Activated naive CD8-positive, alpha-beta T cell treated with anti-CD3 and anti-CD28 coated beads, Interleukin-2, amount 10 ng/mL, durations not matched to agents 7 days and 5 days (primary cell): Measurements from ENCODE around the gene SLC38A7. TPM values are rescaled to one million over a fixed set of nuclear protein-coding genes. Genes with fewer than 3 reads are reported as not detected.
A peak's percentile ranks its signal among the peaks of the same experiment; 100 is the strongest.
"Not testable (repeated sequence)": the region's sequence is repeated elsewhere in the genome, so short reads cannot be mapped to it uniquely, and the experiment has no call there.

Experiments used
- ATAC-seq: fragments of 150-1000 bp; cut with Tn5 transposase; one replicate; pipeline ENCODE4 v1.10.0; 2021; ENCODE audit warnings: low read depth, moderate library complexity
- POLR2A ChIA-PET: fragments of 350-600 bp; sonication (Branson Sonifier 250); formaldehyde crosslinking; loops from one replicate; lab custom pipeline; 2021; ENCODE audit warnings: antibody characterized with exemption; lab: Charles Lee
- DNase-seq: peaks from one replicate; pipeline ENCODE4 v3.0.0; 2021
- H3K27ac Mint-ChIP-seq: one replicate; pipeline ENCODE4 v1.8.0; 2022; ENCODE audit warnings: mild to moderate bottlenecking, mixed read lengths
- H3K27me3 Mint-ChIP-seq: one replicate; pipeline ENCODE4 v1.8.0; 2022; ENCODE audit warnings: mild to moderate bottlenecking, moderate library complexity, mixed read lengths
- H3K36me3 Mint-ChIP-seq: one replicate; pipeline ENCODE4 v1.8.0; 2021; ENCODE audit warnings: mild to moderate bottlenecking, mixed read lengths
- H3K4me1 Mint-ChIP-seq: one replicate; pipeline ENCODE4 v1.8.0; 2021; ENCODE audit warnings: mixed read lengths
- H3K4me3 Mint-ChIP-seq: one replicate; pipeline ENCODE4 v1.8.0; 2022; ENCODE audit warnings: mild to moderate bottlenecking, moderate library complexity, mixed read lengths
- H3K9me3 Mint-ChIP-seq: one replicate; pipeline ENCODE4 v1.8.0; 2021; ENCODE audit warnings: mixed read lengths
- total RNA-seq, 2 experiments: library from RNA; stranded (reverse); gene quantifications; one replicate each; pipeline ENCODE4 v1.2.3, GENCODE V29; 2021

The SLC38A7 gene
- total RNA-seq, 2 experiments from 2014 or later: 10.8 to 11.8 TPM

GRCh38 chr16:58638148-58639036, 46.2 kb downstream of the SLC38A7 start:
- POLR2A ChIA-PET: no interaction called here
- Mint-ChIP-seq H3K4me1 (no peaks in the 10 kb centered on the region), H3K9me3 (no peaks in the 10 kb centered on the region), H3K4me3 (no peak overlapping the region), H3K27ac (no peak overlapping the region), H3K36me3 (no peaks in the 10 kb centered on the region), H3K27me3 (peaks cover 10% of the 10 kb centered on the region)
- no peak for ATAC-seq
- DNase-seq: no peak

- H3K36me3 Mint-ChIP-seq, POLR2A ChIA-PET, H3K9me3 Mint-ChIP-seq, ATAC-seq, H3K4me1 Mint-ChIP-seq, DNase-seq, H3K4me3 Mint-ChIP-seq, H3K27ac Mint-ChIP-seq: not testable (repeated sequence)
- peaks cover 10% of the 10 kb centered on the region for H3K27me3 Mint-ChIP-seq
Measured at GRCh38 chr16:58637021-58637420, 47.5 kb downstream of the SLC38A7 start.

GRCh38 chr16:58636466-58636865, 48.1 kb downstream of the SLC38A7 start:
- Mint-ChIP-seq H3K27me3 (peaks cover 10% of the 10 kb centered on the region), H3K9me3 (no peaks in the 10 kb centered on the region), H3K4me3 (no peak overlapping the region), H3K4me1 (peaks cover 2% of the 10 kb centered on the region), H3K36me3 (no peaks in the 10 kb centered on the region), H3K27ac (no peak overlapping the region)
- POLR2A ChIA-PET: no interaction called here
- no peak for ATAC-seq
- DNase-seq: no peak

GRCh38 chr16:58635502-58635901, 49.1 kb downstream of the SLC38A7 start:
- no peak for DNase-seq
- Mint-ChIP-seq H3K4me1 (peaks cover 6% of the 10 kb centered on the region), H3K36me3 (no peaks in the 10 kb centered on the region), H3K4me3 (no peak overlapping the region), H3K9me3 (no peaks in the 10 kb centered on the region), H3K27ac (no peak overlapping the region), H3K27me3 (peaks cover 10% of the 10 kb centered on the region)
- ATAC-seq: no peak
- POLR2A ChIA-PET: no interaction called here

- peaks cover 10% of the 10 kb centered on the region for H3K4me1 Mint-ChIP-seq
- POLR2A ChIA-PET: no interaction called here
- peaks cover 4% of the 10 kb centered on the region for H3K36me3 Mint-ChIP-seq
- H3K27ac Mint-ChIP-seq: no peak overlapping the region
- peaks cover 5% of the 10 kb centered on the region for H3K27me3 Mint-ChIP-seq
- no peak overlapping the region for H3K4me3 Mint-ChIP-seq
- DNase-seq (no peak), ATAC-seq (no peak)
- no peaks in the 10 kb centered on the region for H3K9me3 Mint-ChIP-seq
Measured at GRCh38 chr16:58634265-58634802, 50.2 kb downstream of the SLC38A7 start.

- no peaks in the 10 kb centered on the region for H3K27me3 Mint-ChIP-seq
- DNase-seq (peak; percentile 94), ATAC-seq (peak; percentile 91)
- H3K36me3 Mint-ChIP-seq: peaks cover 6% of the 10 kb centered on the region
- no peaks in the 10 kb centered on the region for H3K9me3 Mint-ChIP-seq
- H3K4me3 Mint-ChIP-seq: peak within 1 kb of the TSS; percentile 94
- POLR2A ChIA-PET: interaction anchor here (1.0 to 2.0 kb wide), 4 partner anchors 9 to 237 kb away, joined by 4 to 8 read pairs (median 6); partner anchors contain the start of gene GINS3
- peaks cover 19% of the 10 kb centered on the region for H3K4me1 Mint-ChIP-seq
- H3K27ac Mint-ChIP-seq: peak within 1 kb of the TSS; percentile 100
Measured at GRCh38 chr16:58629733-58630640, 54.6 kb downstream of the SLC38A7 start, which contains the start of gene CNOT1. Gene CNOT1 (minus strand): TSS chr16:58629826. CDS start chr16:58599337, 30,489 bp downstream.

- POLR2A ChIA-PET: interaction anchor here (0.5 to 2.0 kb wide), 12 partner anchors 9 to 1167 kb away, joined by 3 to 8 read pairs (median 4); partner anchors contain the start of genes CFAP20, GINS3, POLR2C and SLC38A7
Measured at GRCh38 chr16:58628845-58629732, 55.5 kb downstream of the SLC38A7 start.

GRCh38 chr16:58624209-58624608, 60.4 kb downstream of the SLC38A7 start:
- ATAC-seq (no peak), DNase-seq (no peak)
- Mint-ChIP-seq H3K4me3 (no peak overlapping the region), H3K27ac (no peak overlapping the region), H3K9me3 (no peaks in the 10 kb centered on the region), H3K27me3 (no peaks in the 10 kb centered on the region), H3K4me1 (peaks cover 16% of the 10 kb centered on the region), H3K36me3 (peaks cover 15% of the 10 kb centered on the region)
- POLR2A ChIA-PET: no interaction called here

More at GRCh38 chr16:58628845-58629732, 55.5 kb downstream of the SLC38A7 start:
- Mint-ChIP-seq H3K27me3 (no peaks in the 10 kb centered on the region), H3K9me3 (no peaks in the 10 kb centered on the region), H3K36me3 (peaks cover 8% of the 10 kb centered on the region), H3K27ac (peak overlapping the region; percentile 100), H3K4me3 (peak overlapping the region; percentile 94), H3K4me1 (peaks cover 19% of the 10 kb centered on the region)
- DNase-seq (peak; percentile 72), ATAC-seq (peak; percentile 1)

DNA sequence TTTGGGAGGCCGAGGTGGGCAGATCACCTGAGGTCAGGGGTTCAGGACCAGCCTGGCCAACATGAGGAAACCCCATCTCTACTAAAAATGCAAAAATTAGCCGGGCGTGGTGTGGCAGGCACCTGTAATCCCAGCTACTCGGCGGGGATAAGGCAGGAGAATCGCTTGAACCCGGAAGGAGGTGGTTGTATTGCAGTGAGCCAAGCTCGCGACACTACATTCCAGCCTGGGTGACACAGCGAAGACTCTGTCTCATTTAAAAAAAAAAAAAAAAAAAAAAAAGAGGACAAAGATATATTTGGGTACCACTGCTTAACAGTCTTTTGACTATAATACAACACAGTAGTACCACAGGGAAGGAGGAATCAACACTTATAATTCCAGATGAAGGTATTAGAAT, 64.2 kb downstream of the SLC38A7 start:
- DNase-seq: no peak
- no peak overlapping the region for H3K27ac Mint-ChIP-seq
- H3K27me3 Mint-ChIP-seq: no peaks in the 10 kb centered on the region
- peaks cover 21% of the 10 kb centered on the region for H3K36me3 Mint-ChIP-seq
- POLR2A ChIA-PET: interaction anchor here (1.2 kb wide), 1 partner anchor 9 kb away, joined by 4 read pairs; the partner anchor contains the start of gene CNOT1
- no peaks in the 10 kb centered on the region for H3K9me3 Mint-ChIP-seq
- ATAC-seq: no peak
- H3K4me1 Mint-ChIP-seq: peaks cover 13% of the 10 kb centered on the region
- H3K4me3 Mint-ChIP-seq: no peak overlapping the region

GRCh38 chr16:58615280-58615679, 69.3 kb downstream of the SLC38A7 start:
- DNase-seq: no peak
- peaks cover 22% of the 10 kb centered on the region for H3K4me1 Mint-ChIP-seq
- H3K36me3 Mint-ChIP-seq: peaks cover 27% of the 10 kb centered on the region
- no peaks in the 10 kb centered on the region for H3K27me3 Mint-ChIP-seq
- peak overlapping the region; percentile 13 for H3K27ac Mint-ChIP-seq
- H3K9me3 Mint-ChIP-seq: no peaks in the 10 kb centered on the region
- ATAC-seq: no peak
- H3K4me3 Mint-ChIP-seq: no peak overlapping the region
- POLR2A ChIA-PET: no interaction called here
